ENCODE data around the gene CALML3. TPM values are rescaled to one million over a fixed set of nuclear protein-coding genes. Genes with fewer than 3 reads are reported as not detected.

Gene CALML3
- total RNA-seq, 1 experiment from 2014 or later: not detected

DNA sequence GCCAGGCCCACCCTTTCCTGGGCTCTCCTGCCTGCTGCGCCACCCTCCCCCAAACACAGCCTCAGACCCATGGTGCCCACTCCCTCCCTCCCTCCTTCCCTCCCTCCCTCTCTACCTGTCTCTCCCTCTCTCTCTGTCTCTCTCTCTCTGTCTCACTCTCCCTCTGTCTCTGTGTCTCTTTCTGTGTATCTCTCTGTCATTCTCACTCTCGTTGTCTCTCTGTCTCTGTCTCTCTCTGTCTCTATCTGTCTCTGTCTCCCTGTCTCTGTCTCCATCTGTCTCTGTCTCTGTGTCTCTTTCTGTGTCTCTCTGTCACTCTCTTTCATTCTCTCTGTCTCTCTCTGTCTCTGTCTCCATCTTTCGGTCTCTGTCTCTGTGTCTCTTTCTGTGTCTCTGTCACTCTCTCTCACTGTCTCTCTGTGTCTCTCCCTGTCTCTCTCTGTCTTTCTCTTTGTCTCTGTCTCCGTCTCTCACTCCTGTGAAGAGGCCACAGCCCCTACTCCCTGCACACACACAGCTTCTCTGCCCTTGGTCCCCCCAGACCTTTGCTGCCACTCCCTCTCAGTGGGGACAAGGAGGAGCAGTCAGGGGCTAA, 51.5 kb downstream of the CALML3 start:
- H3K9me3 ChIP-seq (ENCODE audit: low read length): no peaks in the 10 kb centered on the region
- H3K27ac ChIP-seq (ENCODE audit: low read length): no peak overlapping the region
- H4K20me1 ChIP-seq (ENCODE audit: low read length): no peaks in the 10 kb centered on the region
- no peaks in the 10 kb centered on the region; the same call in 1 of the 2 replicates for H3K36me3 ChIP-seq (ENCODE audit: low read depth, low read length)
- no peak overlapping the region for H3K9ac ChIP-seq (ENCODE audit: low read length)
- H3K27me3 ChIP-seq (ENCODE audit: low read length): no peaks in the 10 kb centered on the region
- peak; percentile 9; the same call in 1 of the 2 replicates for ATAC-seq
- no peaks in the 10 kb centered on the region for H3K9me2 ChIP-seq (replicated peaks; ENCODE audit: low read length)
- H3K79me2 ChIP-seq (ENCODE audit: low read length): no peaks in the 10 kb centered on the region
- TF ChIP-seq, protein P1, sequence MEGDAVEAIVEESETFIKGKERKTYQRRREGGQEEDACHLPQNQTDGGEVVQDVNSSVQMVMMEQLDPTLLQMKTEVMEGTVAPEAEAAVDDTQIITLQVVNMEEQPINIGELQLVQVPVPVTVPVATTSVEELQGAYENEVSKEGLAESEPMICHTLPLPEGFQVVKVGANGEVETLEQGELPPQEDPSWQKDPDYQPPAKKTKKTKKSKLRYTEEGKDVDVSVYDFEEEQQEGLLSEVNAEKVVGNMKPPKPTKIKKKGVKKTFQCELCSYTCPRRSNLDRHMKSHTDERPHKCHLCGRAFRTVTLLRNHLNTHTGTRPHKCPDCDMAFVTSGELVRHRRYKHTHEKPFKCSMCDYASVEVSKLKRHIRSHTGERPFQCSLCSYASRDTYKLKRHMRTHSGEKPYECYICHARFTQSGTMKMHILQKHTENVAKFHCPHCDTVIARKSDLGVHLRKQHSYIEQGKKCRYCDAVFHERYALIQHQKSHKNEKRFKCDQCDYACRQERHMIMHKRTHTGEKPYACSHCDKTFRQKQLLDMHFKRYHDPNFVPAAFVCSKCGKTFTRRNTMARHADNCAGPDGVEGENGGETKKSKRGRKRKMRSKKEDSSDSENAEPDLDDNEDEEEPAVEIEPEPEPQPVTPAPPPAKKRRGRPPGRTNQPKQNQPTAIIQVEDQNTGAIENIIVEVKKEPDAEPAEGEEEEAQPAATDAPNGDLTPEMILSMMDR (conservative IDR thresholded peaks at IDR 0.05; ENCODE audit: low read depth, low read length): no peak
- TF ChIP-seq EZH2 (IDR thresholded peaks at IDR 0.05; ENCODE audit: low read length, unreplicated experiment) (no peak), EZH2phosphoT487 (IDR thresholded peaks at IDR 0.05; ENCODE audit: borderline replicate concordance, low read length) (no peak)
- no peak overlapping the region for H2AFZ ChIP-seq (ENCODE audit: low read length)
- no peak overlapping the region for H3K4me2 ChIP-seq (ENCODE audit: low read length)
- no peaks in the 10 kb centered on the region for H3F3A ChIP-seq (ENCODE audit: low read length, unreplicated experiment)
- no TSS peak for BruUV-seq (replicated peaks)
- ChIA-PET CTCF (no interaction called here), POLR2A (ENCODE audit: unreplicated experiment) (no interaction called here)
- H3K4me1 ChIP-seq (ENCODE audit: insufficient read depth, low read length): peaks cover 14% of the 10 kb centered on the region; the same call in 1 of the 2 replicates
- no peak overlapping the region for H3K4me3 ChIP-seq (ENCODE audit: low read length)
- DNase-seq: no peak
- intact Hi-C loops (cut with micrococcal nuclease): no loop called here

Other genes with a start within 250 kb of the CALML3 start
- not detected in 2 replicates for gene UCN3, start 160.0 kb upstream of the CALML3 start, total RNA-seq (2014; rRNA removed)
- not detected in 2 replicates for gene TUBAL3, start 120.1 kb upstream of the CALML3 start, total RNA-seq (2014; rRNA removed)
- 86.9 and 88.2 TPM in 2 replicates for gene NET1, start 112.4 kb upstream of the CALML3 start, total RNA-seq (2014; rRNA removed)
- gene CALML5, start 25.4 kb upstream of the CALML3 start, total RNA-seq (2014; rRNA removed): not detected in 2 replicates
- gene ASB13, start 141.6 kb downstream of the CALML3 start, total RNA-seq (2014; rRNA removed): 5.4 and 6.6 TPM in 2 replicates
- 47.3 and 52.9 TPM in 2 replicates for gene TASOR2, start 159.9 kb downstream of the CALML3 start, total RNA-seq (2014; rRNA removed)

Data from PC-3 (cell line).